HCT116 (cell line): ENCODE measurements around the gene ARFIP2. TPM values are rescaled to one million over a fixed set of nuclear protein-coding genes. Genes with fewer than 3 reads are reported as not detected.

Experiments
- ATAC-seq: fragments of 200-7000 bp; cut with Tn5 transposase; 2 replicates; pipeline ENCODE4 v1.9.1; 2020; ENCODE audit warnings: mild to moderate bottlenecking, moderate library complexity
- BruUV-seq: library from RNA; stranded (reverse); fragments of 400-500 nt; replicated peaks from 2 replicates; lab custom pipeline; 2021; lab: Mats Ljungman, UMichigan
- CTCF ChIA-PET: fragments of 300-600 bp; sonication (Branson Sonifier 250); formaldehyde crosslinking; loops from one replicate; lab custom pipeline; 2021; ENCODE audit warnings: antibody characterized with exemption; lab: Charles Lee
- POLR2A ChIA-PET: fragments of 300-600, 350-600 bp; sonication (Branson Sonifier 250); formaldehyde crosslinking; loops from one replicate; lab custom pipeline; 2021; ENCODE audit warnings: antibody characterized with exemption; lab: Charles Lee
- RAD21 ChIA-PET, 2 experiments: fragments of 300-600 bp; sonication (Branson Sonifier 250); formaldehyde crosslinking; loops; one replicate each; lab custom pipeline; 2023; ENCODE audit warnings: low total read pairs in 2 of 2; ENCODE audit not compliant: uncharacterized antibody in 2 of 2, unreplicated experiment in 2 of 2, low non-redundant PET in 1 of 2; lab: Charles Lee
- DNase-seq: peaks from one replicate; pipeline ENCODE4 v3.0.0-alpha.2; 2010; ENCODE audit warnings: low read depth, low spot score
- H2AFZ ChIP-seq: fragments of 200-600 bp; shearing (Covaris generic), sonication (generic); 2 replicates; pipeline ENCODE4 v1.6.1; 2017; ENCODE audit warnings: low read depth, mixed run types, mixed read lengths, antibody characterized with exemption, low read length; ENCODE audit not compliant: poor library complexity, severe bottlenecking
- H3K27ac ChIP-seq: 2 replicates; pipeline ENCODE4 v1.5.1; 2012; ENCODE audit warnings: low read depth, low read length
- H3K27me3 ChIP-seq: fragments of 200-600 bp; sonication (generic); 2 replicates; pipeline ENCODE4 v1.6.1; 2016; ENCODE audit warnings: mixed run types, low read length, mixed read lengths; ENCODE audit not compliant: insufficient read depth
- H3K36me3 ChIP-seq, 2 experiments: fragments of 200-500 bp in 1 of 2; fragments of 200-600 bp in 1 of 2; sonication (Bioruptor generic) in 1 of 2; sonication (generic) in 1 of 2; 2 replicates each; pipeline versions ENCODE4 v1.5.1 to v1.6.1; 2014 to 2016; ENCODE audit warnings: low read length in 2 of 2, inconsistent platforms in 1 of 2, mixed read lengths in 1 of 2, mixed run types in 1 of 2; ENCODE audit not compliant: insufficient read depth in 2 of 2, control insufficient read depth in 1 of 2
- H3K4me1 ChIP-seq, 2 experiments: fragments of 200-600 bp in 1 of 2; sonication (generic) in 1 of 2; 2 replicates each; pipeline versions ENCODE4 v1.5.1 to v1.6.1; 2012 to 2017; ENCODE audit warnings: low read length in 2 of 2, inconsistent platforms in 1 of 2, mild to moderate bottlenecking in 1 of 2, mixed read lengths in 1 of 2, mixed run types in 1 of 2, moderate library complexity in 1 of 2; ENCODE audit not compliant: insufficient read depth in 2 of 2, control insufficient read depth in 1 of 2
- H3K4me2 ChIP-seq: fragments of 200-600 bp; sonication (generic); 2 replicates; pipeline ENCODE4 v1.6.1; 2017; ENCODE audit warnings: mixed run types, low read length, mixed read lengths
- H3K4me3 ChIP-seq, 2 experiments: fragments of 200-600 bp in 1 of 2; sonication (generic) in 1 of 2; replicated peaks in 1 of 2; 2 replicates each; pipeline ENCODE4 v1.5.1; 2011 to 2016; ENCODE audit warnings: low read length in 2 of 2, control low read depth in 1 of 2, low read depth in 1 of 2, mild to moderate bottlenecking in 1 of 2, mixed read lengths in 1 of 2, mixed run types in 1 of 2
- H3K79me2 ChIP-seq: fragments of 200-600 bp; sonication (generic); 2 replicates; pipeline ENCODE4 v1.6.1; 2017; ENCODE audit warnings: mild to moderate bottlenecking, mixed run types, low read length, moderate library complexity, mixed read lengths; ENCODE audit not compliant: insufficient read depth
- H3K9ac ChIP-seq: fragments of 200-600 bp; sonication (generic); 2 replicates; pipeline ENCODE4 v1.6.1; 2016; ENCODE audit warnings: low read length, mixed read lengths
- H3K9me2 ChIP-seq: fragments of 200-600 bp; sonication (generic), shearing (Covaris generic); 2 replicates; pipeline ENCODE4 v1.6.1; 2017; ENCODE audit warnings: mixed run types, mild to moderate bottlenecking, moderate library complexity; ENCODE audit not compliant: insufficient read depth
- H3K9me3 ChIP-seq, 2 experiments: fragments of 200-500 bp in 1 of 2; fragments of 200-600 bp in 1 of 2; sonication (Bioruptor generic) in 1 of 2; sonication (generic) in 1 of 2; 2 replicates each; pipeline ENCODE4 v1.6.1; 2014 to 2017; ENCODE audit warnings: low read length in 2 of 2, mixed read lengths in 2 of 2, inconsistent platforms in 1 of 2, low read depth in 1 of 2, mild to moderate bottlenecking in 1 of 2, mixed run types in 1 of 2, moderate library complexity in 1 of 2; ENCODE audit not compliant: control insufficient read depth in 1 of 2, insufficient read depth in 1 of 2
- H4K20me1 ChIP-seq: fragments of 200-600 bp; sonication (generic), shearing (Covaris generic); 2 replicates; pipeline ENCODE4 v1.6.1; 2017; ENCODE audit warnings: mixed run types, mild to moderate bottlenecking, moderate library complexity; ENCODE audit not compliant: insufficient read depth
- ATF3 ChIP-seq: IDR thresholded peaks from 2 replicates; pipeline ENCODE4 v1.6.1; 2012
- CEBPB ChIP-seq: IDR thresholded peaks from 2 replicates; pipeline ENCODE4 v1.6.1; 2012; ENCODE audit warnings: low read depth
- FOSL1 ChIP-seq: IDR thresholded peaks from 2 replicates; pipeline ENCODE4 v1.6.1; 2012; ENCODE audit warnings: low read depth
- JUND ChIP-seq: IDR thresholded peaks from 2 replicates; pipeline ENCODE4 v1.6.1; 2012
- SIN3A ChIP-seq: IDR thresholded peaks from 2 replicates; pipeline ENCODE4 v1.6.1; 2012; ENCODE audit warnings: low read depth
- SP1 ChIP-seq: IDR thresholded peaks from 2 replicates; pipeline ENCODE4 v1.6.1; 2012; ENCODE audit warnings: low read depth
- SRF ChIP-seq: IDR thresholded peaks from 2 replicates; pipeline ENCODE4 v1.6.1; 2012; ENCODE audit warnings: low read depth
- YY1 ChIP-seq: IDR thresholded peaks from 2 replicates; pipeline ENCODE4 v1.6.1; 2011; ENCODE audit warnings: low read length, low read depth, moderate library complexity, mild to moderate bottlenecking; ENCODE audit not compliant: insufficient replicate concordance; ENCODE audit errors: extremely low read depth
- ZBTB33 ChIP-seq: IDR thresholded peaks from 2 replicates; pipeline ENCODE4 v1.6.1; 2011; ENCODE audit warnings: mild to moderate bottlenecking, low read length, moderate library complexity; ENCODE audit not compliant: insufficient replicate concordance; ENCODE audit errors: extremely low read depth
- ZNF274 ChIP-seq: fragments of 200-500 bp; sonication (Bioruptor generic); IDR thresholded peaks from 2 replicates; pipeline ENCODE4 v1.6.1; 2014; ENCODE audit warnings: mild to moderate bottlenecking, low read depth, low read length, inconsistent platforms
- intact Hi-C: fragments of 100-400 bp; cut with micrococcal nuclease; formaldehyde crosslinking; loops from 2 replicates; pipeline ENCODE4 v1.10.0; 2022
- total RNA-seq: library from RNA; stranded (reverse); gene quantifications from one replicate; pipeline ENCODE4 v1.2.1, GENCODE V29; 2021; ENCODE audit not compliant: unreplicated experiment

ARFIP2 gene
- total RNA-seq, 1 experiment from 2014 or later, result 77.9 TPM

- H3K9me3 ChIP-seq, result no peaks in the 10 kb centered on the region
- H3K4me1 ChIP-seq, result peaks cover 6 to 10% of the 10 kb centered on the region in 2 experiments; a peak in 3 of 4 replicates
- H3K79me2 ChIP-seq, result peaks cover 29% of the 10 kb centered on the region
- intact Hi-C loops, result no loop called here
- ChIA-PET POLR2A (no interaction called here), RAD21 (no interaction called here), CTCF (no interaction called here)
- no peak overlapping the region for H3K4me3 ChIP-seq
- H3K9ac ChIP-seq, result no peak overlapping the region
- no peak overlapping the region for H3K4me2 ChIP-seq
- no peak overlapping the region for H3K27ac ChIP-seq
- H3K9me2 ChIP-seq, result no peaks in the 10 kb centered on the region
- no peak for ATAC-seq
- no peak for DNase-seq
- no peak overlapping the region for H2AFZ ChIP-seq
- no peaks in the 10 kb centered on the region for H3K27me3 ChIP-seq
- H4K20me1 ChIP-seq, result no peaks in the 10 kb centered on the region; the same call in 1 of the 2 replicates
- no TSS peak for BruUV-seq
- peaks cover 20 to 42% of the 10 kb centered on the region in 2 experiments for H3K36me3 ChIP-seq
- TF ChIP-seq SP1 (no peak), ATF3 (no peak), YY1 (no peak), ZNF274 (no peak), CEBPB (no peak), ZBTB33 (no peak), SIN3A (no peak), JUND (no peak), FOSL1 (no peak), SRF (no peak)
Measured at GRCh38 chr11:6485661-6486060, 4.5 kb upstream of the ARFIP2 start.
